ENCODE measurements around the gene TSPAN15. TPM values are rescaled to one million over a fixed set of nuclear protein-coding genes. Genes with fewer than 3 reads are reported as not detected.

Gene TSPAN15
- total RNA-seq: 10 to 100 TPM; 19.9 to 69.5 (median 63.0) TPM

GRCh38 chr10:69451209-69451783 lies at the start of gene TSPAN15:
Gene TSPAN15, plus strand, starts transcription at chr10:69451465. Its CDS starts 130 bp downstream, at chr10:69451595.
- Histone ChIP-seq H3K4me3 (peak within 1 kb of the TSS; percentile 42 to 83 (median 70)), H3K27me3 (no peaks in the 10 kb centered on the region), H3K4me1 (peaks cover 32 to 62% (median 42%) of the 10 kb centered on the region in 4 donors), H3K36me3 (no peaks in the 10 kb centered on the region), H3K27ac (peak within 1 kb of the TSS; percentile 76 to 90 (median 81)), H3K9me3 (no peaks in the 10 kb centered on the region)
- WGBS, 2 donors: 0 to 1% methylated on average over 6 to 28 of the region's 45 CpGs
- ATAC-seq (ENCODE audit: low FRiP score in 2 of 2): peak; percentile 91 to 96
- DNase-seq: peak; percentile 94 to 97
- TF ChIP-seq CTCF (IDR thresholded peaks at IDR 0.05): no peak
- TF ChIP-seq POLR2A (IDR thresholded peaks at IDR 0.05): peak in 3 of 4 donors; percentile 48 to 74 (median 74)
- TF ChIP-seq POLR2AphosphoS5 (IDR thresholded peaks at IDR 0.05): peak; percentile 44 to 71
- TF ChIP-seq EP300 (IDR thresholded peaks at IDR 0.05): no peak

- TF ChIP-seq EP300 (IDR thresholded peaks at IDR 0.05) (no peak), CTCF (IDR thresholded peaks at IDR 0.05) (no peak), POLR2A (IDR thresholded peaks at IDR 0.05) (no peak), POLR2AphosphoS5 (IDR thresholded peaks at IDR 0.05) (no peak)
- 68 to 79% methylated on average over 6 of the region's 6 CpGs for WGBS, 2 donors
- H3K9me3 ChIP-seq: no peaks in the 10 kb centered on the region
- no peak overlapping the region for H3K4me3 ChIP-seq
- H3K27me3 ChIP-seq: no peaks in the 10 kb centered on the region
- H3K27ac ChIP-seq: no peak overlapping the region
- no peak for ATAC-seq (ENCODE audit: low FRiP score in 2 of 2)
- no peak for DNase-seq
- H3K4me1 ChIP-seq: peaks cover 9 to 16% (median 13%) of the 10 kb centered on the region in 4 donors
- peaks cover 8 to 62% (median 38%) of the 10 kb centered on the region in 4 donors for H3K36me3 ChIP-seq
Measured at GRCh38 chr10:69402386-69402785, 48.9 kb upstream of the TSPAN15 start.

- no peak for TF ChIP-seq EP300 (IDR thresholded peaks at IDR 0.05)
- no peak for TF ChIP-seq POLR2AphosphoS5 (IDR thresholded peaks at IDR 0.05)
- no peak for TF ChIP-seq CTCF (IDR thresholded peaks at IDR 0.05)
- TF ChIP-seq POLR2A (IDR thresholded peaks at IDR 0.05): no peak
- Histone ChIP-seq H3K27me3 (no peaks in the 10 kb centered on the region), H3K4me1 (peaks cover 15 to 23% (median 19%) of the 10 kb centered on the region in 4 donors), H3K4me3 (no peak overlapping the region), H3K9me3 (no peaks in the 10 kb centered on the region), H3K36me3 (peaks cover 8 to 56% (median 37%) of the 10 kb centered on the region in 4 donors), H3K27ac (no peak overlapping the region)
- DNase-seq (no peak), ATAC-seq (ENCODE audit: low FRiP score in 2 of 2) (no peak)
- 60 to 90% methylated on average over 1 of the region's 1 CpG for WGBS, 2 donors
Measured at GRCh38 chr10:69403066-69403465, 48.2 kb upstream of the TSPAN15 start.

- Histone ChIP-seq H3K9me3 (no peaks in the 10 kb centered on the region), H3K4me1 (peaks cover 18 to 27% (median 22%) of the 10 kb centered on the region in 4 donors), H3K36me3 (peaks cover 6 to 53% (median 36%) of the 10 kb centered on the region in 4 donors), H3K4me3 (no peak overlapping the region), H3K27ac (no peak overlapping the region), H3K27me3 (no peaks in the 10 kb centered on the region)
- TF ChIP-seq EP300 (IDR thresholded peaks at IDR 0.05) (no peak), POLR2AphosphoS5 (IDR thresholded peaks at IDR 0.05) (no peak), POLR2A (IDR thresholded peaks at IDR 0.05) (no peak), CTCF (IDR thresholded peaks at IDR 0.05) (no peak)
- no peak for ATAC-seq (ENCODE audit: low FRiP score in 2 of 2)
- DNase-seq: no peak
- 73 to 80% methylated on average over 3 of the region's 3 CpGs for WGBS, 2 donors
Measured at GRCh38 chr10:69403519-69403918, 47.7 kb upstream of the TSPAN15 start.

- 87 to 91% methylated on average over 10 of the region's 10 CpGs for WGBS, 2 donors
- peak overlapping the region in 1 of 4 donors; percentile 94 for H3K27ac ChIP-seq
- peaks cover 26 to 35% (median 29%) of the 10 kb centered on the region in 4 donors for H3K4me1 ChIP-seq
- DNase-seq: no peak
- H3K4me3 ChIP-seq: no peak overlapping the region
- no peak for ATAC-seq (ENCODE audit: low FRiP score in 2 of 2)
- no peaks in the 10 kb centered on the region for H3K27me3 ChIP-seq
- no peak for TF ChIP-seq POLR2A (IDR thresholded peaks at IDR 0.05)
- no peak for TF ChIP-seq CTCF (IDR thresholded peaks at IDR 0.05)
- no peak for TF ChIP-seq POLR2AphosphoS5 (IDR thresholded peaks at IDR 0.05)
- no peak for TF ChIP-seq EP300 (IDR thresholded peaks at IDR 0.05)
- H3K36me3 ChIP-seq: peaks cover 4 to 40% (median 26%) of the 10 kb centered on the region in 4 donors
- no peaks in the 10 kb centered on the region for H3K9me3 ChIP-seq
Measured at GRCh38 chr10:69404786-69405185, 46.5 kb upstream of the TSPAN15 start.
